ENCODE measurements around the gene TTC19. TPM values are rescaled to one million over a fixed set of nuclear protein-coding genes. Genes with fewer than 3 reads are reported as not detected.

Gene TTC19
- polyA plus RNA-seq, 1 donor (not counting 4 experiments of a cell fraction or from before 2014, with no cell fraction given): 14.3 TPM

- Histone ChIP-seq H3K4me2 (ENCODE audit: control insufficient read depth, extremely low read depth, insufficient read depth, low read depth, low read length) (no peak overlapping the region), H3K4me1 (ENCODE audit: control insufficient read depth, extremely low read depth, insufficient read depth, low read length) (peaks cover 21% of the 10 kb centered on the region), H3K9me3 (ENCODE audit: control insufficient read depth, low read depth, low read length) (no peaks in the 10 kb centered on the region), H3K27ac (ENCODE audit: control insufficient read depth, insufficient read depth, low read length) (no peak overlapping the region), H2AFZ (ENCODE audit: control insufficient read depth, low read length) (no peak overlapping the region), H3K9ac (ENCODE audit: control insufficient read depth, extremely low read depth, insufficient read depth, low read length) (no peak overlapping the region), H3K27me3 (ENCODE audit: control insufficient read depth, extremely low read depth, insufficient read depth, low read length) (no peaks in the 10 kb centered on the region), H3K4me3 (ENCODE audit: control insufficient read depth in 2 of 3, extremely low read depth in 1 of 3, insufficient read depth in 2 of 3, low read depth in 1 of 3, low read length in 3 of 3) (no peak overlapping the region), H3K9me1 (ENCODE audit: control insufficient read depth, extremely low read depth, insufficient read depth, low read length) (peaks cover 3% of the 10 kb centered on the region), H3K36me3 (ENCODE audit: control insufficient read depth in 2 of 2, extremely low read depth in 1 of 2, insufficient read depth in 2 of 2, low read length in 2 of 2) (peaks cover 19 to 47% of the 10 kb centered on the region in 2 experiments), H3K79me2 (ENCODE audit: control insufficient read depth, insufficient read depth, low read length) (peaks cover 82% of the 10 kb centered on the region), H4K20me1 (ENCODE audit: control insufficient read depth, extremely low read depth, insufficient read depth, low read length) (peaks cover 6% of the 10 kb centered on the region)
- DNase-seq (ENCODE audit: low read depth, low spot score) (no peak), FAIRE-seq (no peak)
- dilution Hi-C loops (cut with MboI; ENCODE audit: extremely low pct_ligation_motif_present, low sequenced_read_pairs): no loop called here
- TF ChIP-seq CTCF (optimal IDR thresholded peaks at IDR 0.05 in 1 of 3, IDR thresholded peaks at IDR 0.05 in 1 of 3, conservative IDR thresholded peaks at IDR 0.05 in 1 of 3; ENCODE audit: extremely low read depth in 1 of 3, insufficient read depth in 2 of 3, low read length in 3 of 3) (no peak), EZH2 (IDR thresholded peaks at IDR 0.05; ENCODE audit: low read length) (no peak)
Measured at GRCh38 chr17:15973834-15974233, 25.8 kb upstream of the TTC19 start.

- H3K9me1 ChIP-seq (ENCODE audit: control insufficient read depth, extremely low read depth, insufficient read depth, low read length): peaks cover 2% of the 10 kb centered on the region
- peaks cover 20 to 40% of the 10 kb centered on the region in 2 experiments for H3K36me3 ChIP-seq (ENCODE audit: control insufficient read depth in 2 of 2, extremely low read depth in 1 of 2, insufficient read depth in 2 of 2, low read length in 2 of 2)
- no peak overlapping the region for H3K4me2 ChIP-seq (ENCODE audit: control insufficient read depth, extremely low read depth, insufficient read depth, low read depth, low read length)
- no peak overlapping the region for H3K9ac ChIP-seq (ENCODE audit: control insufficient read depth, extremely low read depth, insufficient read depth, low read length)
- H3K9me3 ChIP-seq (ENCODE audit: control insufficient read depth, low read depth, low read length): no peaks in the 10 kb centered on the region
- H3K27me3 ChIP-seq (ENCODE audit: control insufficient read depth, extremely low read depth, insufficient read depth, low read length): no peaks in the 10 kb centered on the region
- no peak for TF ChIP-seq EZH2 (IDR thresholded peaks at IDR 0.05; ENCODE audit: low read length)
- TF ChIP-seq CTCF (optimal IDR thresholded peaks at IDR 0.05 in 1 of 3, IDR thresholded peaks at IDR 0.05 in 1 of 3, conservative IDR thresholded peaks at IDR 0.05 in 1 of 3; ENCODE audit: extremely low read depth in 1 of 3, insufficient read depth in 2 of 3, low read length in 3 of 3): no peak
- H3K4me3 ChIP-seq (ENCODE audit: control insufficient read depth in 2 of 3, extremely low read depth in 1 of 3, insufficient read depth in 2 of 3, low read depth in 1 of 3, low read length in 3 of 3): no peak overlapping the region
- dilution Hi-C loops (cut with MboI; ENCODE audit: extremely low pct_ligation_motif_present, low sequenced_read_pairs): no loop called here
- H3K4me1 ChIP-seq (ENCODE audit: control insufficient read depth, extremely low read depth, insufficient read depth, low read length): peaks cover 27% of the 10 kb centered on the region
- H4K20me1 ChIP-seq (ENCODE audit: control insufficient read depth, extremely low read depth, insufficient read depth, low read length): peaks cover 2% of the 10 kb centered on the region
- FAIRE-seq (no peak), DNase-seq (ENCODE audit: low read depth, low spot score) (no peak)
- H3K27ac ChIP-seq (ENCODE audit: control insufficient read depth, insufficient read depth, low read length): no peak overlapping the region
- peaks cover 44% of the 10 kb centered on the region for H3K79me2 ChIP-seq (ENCODE audit: control insufficient read depth, insufficient read depth, low read length)
- H2AFZ ChIP-seq (ENCODE audit: control insufficient read depth, low read length): no peak overlapping the region
Measured at GRCh38 chr17:15977894-15978293, 21.7 kb upstream of the TTC19 start.
